Endothelial cell of umbilical vein (primary cell): ENCODE measurements around the gene MDP1.

Source experiments
- CTCF ChIP-seq, 2 donors: IDR thresholded peaks; 1 replicate in 1 of 2; 2 replicates in 1 of 2; pipeline ENCODE4 v1.5.1; 2011; ENCODE audit warnings: low read length in 2 of 2, mild to moderate bottlenecking in 2 of 2, moderate library complexity in 2 of 2, control low read depth in 1 of 2, inconsistent platforms in 1 of 2, low read depth in 1 of 2; ENCODE audit not compliant: insufficient read depth in 1 of 2; ENCODE audit errors: extremely low read depth in 1 of 2
- EZH2 ChIP-seq: IDR thresholded peaks from 2 replicates; pipeline ENCODE4 v1.6.1; 2012; ENCODE audit warnings: borderline replicate concordance, low read depth, mild to moderate bottlenecking, moderate library complexity, low read length, inconsistent platforms; ENCODE audit not compliant: severe bottlenecking
- POLR2A ChIP-seq: IDR thresholded peaks from 2 replicates; pipeline ENCODE4 v1.6.1; 2012; ENCODE audit warnings: low read depth, mild to moderate bottlenecking, control low read depth, low read length
- POLR2AphosphoS5 ChIP-seq: IDR thresholded peaks from 2 replicates; pipeline ENCODE4 v1.6.1; 2012; ENCODE audit warnings: low read depth, mild to moderate bottlenecking, control low read depth, low read length, moderate library complexity; ENCODE audit not compliant: insufficient read depth

GRCh38 chr14:24253936-24254335 lies 38.1 kb upstream of the MDP1 start:
- no peak for TF ChIP-seq CTCF (IDR thresholded peaks at IDR 0.05; ENCODE audit: extremely low read depth in 1 of 2, insufficient read depth in 1 of 2, low read depth in 1 of 2, low read length in 2 of 2)
- no peak for TF ChIP-seq EZH2
- no peak for TF ChIP-seq POLR2AphosphoS5
- no peak for TF ChIP-seq POLR2A
